Islet precursor cell (in vitro differentiated cells): Measurements from ENCODE around the gene ATR.
"Not testable (repeated sequence)": the region's sequence is repeated elsewhere in the genome, so short reads cannot be mapped to it uniquely, and the experiment has no call there.

ENCODE experiments used
- DNase-seq: peaks from one replicate; pipeline ENCODE4 v3.0.0-alpha.2; 2018

The ATR gene

DNA sequence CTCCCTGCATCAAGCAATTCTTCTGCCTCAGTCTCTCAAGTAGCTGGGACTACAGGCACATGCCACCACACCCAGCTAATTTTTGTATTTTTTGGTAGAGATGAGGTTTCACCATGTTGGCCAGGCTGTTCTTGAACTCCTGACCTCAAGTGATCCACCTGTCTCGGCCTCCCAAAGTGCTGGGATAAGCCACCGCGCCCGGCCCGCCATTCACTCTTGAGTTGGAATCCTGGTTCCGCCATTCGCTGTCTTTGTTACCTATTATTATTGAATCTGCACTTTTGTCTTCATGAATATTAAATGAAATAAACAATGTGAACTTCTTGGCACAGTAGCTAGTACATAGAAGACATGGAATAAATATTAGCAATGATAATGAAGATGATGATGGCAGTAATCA lies 13.7 kb upstream of the ATR start:
- not testable (repeated sequence) for DNase-seq

DNA sequence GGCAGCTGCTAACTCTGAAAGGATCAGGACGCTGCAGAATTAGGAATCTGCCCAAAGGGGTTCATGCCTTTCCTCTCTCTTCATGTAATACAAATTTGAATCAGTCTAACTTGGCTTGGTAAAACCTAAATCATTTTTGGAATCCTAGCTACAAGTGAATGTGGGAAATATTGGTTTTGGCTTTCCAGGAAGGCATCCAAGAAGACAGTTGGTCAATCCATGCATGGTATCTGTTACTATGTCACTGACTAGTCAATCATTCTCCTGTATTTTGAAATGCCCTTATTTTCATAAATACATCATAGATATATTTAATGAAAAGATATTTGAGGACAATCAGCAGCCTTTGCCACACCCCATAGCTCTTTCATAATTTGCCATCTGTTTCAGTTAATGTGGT lies 10.2 kb upstream of the ATR start:
- DNase-seq, result no peak

DNA sequence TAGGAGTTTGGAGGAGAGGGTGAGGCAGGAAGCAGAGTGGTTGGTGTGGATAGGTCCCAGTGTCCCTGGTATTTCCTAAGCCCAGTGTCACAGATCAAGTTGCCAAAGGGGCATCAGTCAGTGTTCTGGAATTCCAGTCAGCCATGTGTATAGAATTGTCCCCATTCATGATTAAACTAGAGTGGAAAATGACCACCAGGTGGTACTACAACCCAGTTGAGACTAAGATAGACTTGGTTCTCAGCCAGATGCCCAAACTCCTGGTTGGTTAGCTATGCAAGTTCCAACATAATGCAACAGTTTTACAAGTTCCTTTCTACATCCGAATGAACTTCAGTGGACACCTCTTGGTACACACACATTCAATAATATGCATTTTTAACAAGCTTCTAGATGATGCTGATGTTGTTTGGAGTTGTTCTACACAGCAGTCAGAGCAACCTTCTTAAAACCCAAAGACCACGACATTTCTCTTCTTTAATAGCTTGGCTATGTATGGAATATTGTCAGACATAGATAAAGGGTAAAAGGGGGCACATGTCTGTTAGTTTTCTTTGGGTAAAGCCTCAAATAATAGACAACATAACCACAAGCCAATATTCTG lies 8.4 kb upstream of the ATR start:
- peak; percentile 83 for DNase-seq

GRCh38 chr3:142581070-142581469 lies 2.5 kb upstream of the ATR start:
- not testable (repeated sequence) for DNase-seq

- no peak for DNase-seq
Measured at GRCh38 chr3:142580061-142580423, 1.5 kb upstream of the ATR start.

GRCh38 chr3:142577696-142578328 lies 721 bp downstream of the ATR start:
- DNase-seq, result no peak

GRCh38 chr3:142576792-142577191 lies 1.7 kb downstream of the ATR start:
- DNase-seq, result no peak

- DNase-seq, result no peak
Measured at GRCh38 chr3:142574665-142575064, 3.9 kb downstream of the ATR start.

- not testable (repeated sequence) for DNase-seq
Measured at GRCh38 chr3:142574223-142574622, 4.3 kb downstream of the ATR start.

DNA sequence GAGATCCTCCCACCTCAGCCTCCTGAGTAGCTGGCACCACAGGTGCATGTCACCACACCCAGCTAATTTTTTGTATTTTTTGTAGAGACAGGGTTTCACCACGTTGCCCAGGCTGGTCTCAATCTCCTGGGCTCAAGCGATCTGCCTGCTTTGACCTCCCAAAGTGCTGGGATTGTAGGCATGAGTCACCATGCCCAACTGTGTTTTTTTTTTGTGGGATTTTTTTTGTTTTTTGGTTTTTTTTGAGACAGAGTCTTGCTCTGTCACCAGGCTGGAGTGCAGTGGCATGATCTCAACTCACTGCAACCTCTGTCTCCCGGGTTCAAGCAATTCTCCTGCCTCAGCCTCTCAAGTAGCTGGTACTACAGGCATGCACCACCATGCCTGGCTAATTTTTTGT lies 9.1 kb downstream of the ATR start:
- not testable (repeated sequence) for DNase-seq

GRCh38 chr3:142568393-142569017 lies 10.0 kb downstream of the ATR start:
- peak; percentile 66 for DNase-seq

DNA sequence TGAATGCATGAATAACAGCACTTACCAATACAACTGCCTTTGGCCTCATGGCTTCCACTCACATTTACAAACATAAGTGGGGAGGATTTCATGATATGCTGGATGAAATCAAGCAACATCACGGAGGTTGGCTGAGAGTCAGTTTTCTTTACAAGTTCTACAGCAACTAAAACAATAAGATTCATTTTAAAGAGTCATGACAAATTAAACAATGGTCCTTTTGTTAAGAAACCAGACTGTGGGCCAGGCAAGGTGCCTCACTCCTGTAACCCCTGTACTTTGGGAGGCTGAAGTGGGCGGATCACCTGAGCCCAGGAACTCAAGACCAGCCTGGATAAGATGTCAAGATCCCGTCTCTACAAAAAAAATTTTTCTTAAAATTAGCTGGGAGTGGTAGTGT lies 12.4 kb downstream of the ATR start:
- DNase-seq, result no peak

DNA sequence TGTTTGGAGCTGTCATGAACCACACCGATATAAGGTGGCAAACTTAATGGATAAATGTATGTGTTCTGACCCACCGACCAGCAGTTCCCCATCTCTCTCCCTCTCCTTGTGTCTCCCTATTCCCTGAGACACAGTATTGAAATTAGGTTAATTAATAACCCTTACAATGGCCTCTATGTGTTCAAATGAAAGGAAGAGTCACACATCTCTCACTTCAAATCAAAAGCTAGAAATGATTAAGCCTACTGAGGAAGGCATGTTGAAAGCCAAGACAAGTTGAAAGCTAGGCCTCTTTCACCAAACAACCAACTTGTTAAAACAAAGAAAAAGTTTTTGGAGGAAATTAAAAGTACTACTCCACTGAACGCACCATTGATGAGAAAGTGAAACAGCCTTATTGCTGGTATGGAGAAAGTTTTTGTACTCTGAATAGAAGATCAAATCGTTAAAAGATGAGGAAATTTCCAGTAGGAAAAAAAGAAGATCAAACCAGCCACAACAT lies 15.0 kb downstream of the ATR start:
- no peak for DNase-seq

GRCh38 chr3:142560118-142560517 lies 18.4 kb downstream of the ATR start:
- no peak for DNase-seq

- DNase-seq, result no peak
Measured at GRCh38 chr3:142553741-142554140, 24.8 kb downstream of the ATR start.

- DNase-seq, result not testable (repeated sequence)
Measured at GRCh38 chr3:142552579-142552978, 26.0 kb downstream of the ATR start.

DNA sequence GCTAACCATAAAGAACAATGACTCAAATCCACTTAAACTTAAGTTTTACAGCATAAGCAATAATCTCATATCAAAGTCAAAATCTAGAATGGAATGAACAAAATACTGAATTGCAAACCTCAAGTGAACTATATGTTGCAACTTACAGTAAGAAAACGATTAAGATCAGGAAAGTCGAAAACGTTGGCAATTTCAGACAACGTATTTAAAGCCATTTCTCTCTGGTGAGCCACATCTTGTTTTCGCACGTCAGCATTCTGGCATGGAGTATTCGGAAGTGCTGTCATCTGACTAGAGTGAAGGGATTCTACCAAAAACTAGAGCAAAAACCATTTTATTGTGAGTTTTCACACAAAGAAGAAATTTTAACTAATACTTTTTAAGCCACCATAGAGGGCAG lies 28.5 kb downstream of the ATR start:
- no peak for DNase-seq

- DNase-seq, result no peak
Measured at GRCh38 chr3:142543307-142543706, 35.2 kb downstream of the ATR start.

- DNase-seq, result no peak
Measured at GRCh38 chr3:142542054-142542453, 36.5 kb downstream of the ATR start.

DNA sequence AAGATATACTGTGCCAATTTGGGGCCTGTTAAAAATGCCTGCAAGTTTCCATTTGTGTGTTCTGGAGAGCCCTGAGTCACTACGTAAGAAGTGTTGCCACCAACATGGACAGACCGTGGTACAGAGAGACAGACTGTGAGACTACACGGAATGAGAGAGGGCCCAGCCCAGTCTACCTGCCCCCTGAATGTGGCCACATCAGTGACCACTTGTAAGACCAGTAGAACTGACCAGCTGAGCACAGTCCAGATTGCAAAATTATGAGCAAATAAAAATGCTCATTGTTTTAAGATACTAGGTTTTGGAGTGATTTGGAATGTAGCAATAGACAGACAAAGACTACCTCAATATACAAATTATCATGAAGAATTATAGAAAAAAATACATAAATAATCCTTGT lies 42.0 kb downstream of the ATR start:
- DNase-seq, result no peak

DNA sequence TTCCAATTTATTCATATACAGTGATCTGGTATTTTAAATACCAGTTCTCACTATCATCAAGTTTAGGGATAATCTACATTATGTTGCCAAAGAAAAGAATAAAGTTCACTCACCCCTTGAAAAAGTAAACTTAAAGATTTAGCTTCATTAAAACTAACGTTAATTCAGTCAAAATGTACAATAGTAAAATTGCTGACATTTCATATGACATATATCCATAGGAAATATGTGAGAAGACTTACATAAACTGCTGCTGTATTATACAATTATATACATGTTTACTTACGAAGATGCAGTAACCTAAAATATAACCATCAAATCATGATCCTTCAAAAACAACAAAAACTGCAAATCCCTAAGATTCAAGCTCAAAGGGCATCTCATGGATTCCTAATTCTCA lies 44.0 kb downstream of the ATR start:
- no peak for DNase-seq

DNA sequence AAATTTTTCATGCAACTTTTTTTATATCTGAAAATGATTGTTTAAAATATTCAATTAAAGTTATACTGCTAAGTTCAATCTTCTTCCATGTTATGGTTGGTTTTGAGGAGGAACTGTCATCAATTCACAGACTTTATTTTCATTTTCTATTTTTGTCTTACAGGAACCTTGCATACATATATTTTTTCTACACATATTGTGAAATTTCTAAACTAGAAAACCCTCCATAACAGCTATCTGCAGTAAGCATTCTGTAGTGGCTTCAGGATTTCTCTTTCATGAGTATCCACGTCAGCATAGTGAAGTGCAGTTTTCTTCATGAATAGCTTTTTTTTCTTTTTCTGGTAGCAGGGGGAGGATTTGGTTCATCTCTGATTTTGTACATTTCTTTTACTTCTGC lies 48.2 kb downstream of the ATR start:
- DNase-seq, result no peak

DNA sequence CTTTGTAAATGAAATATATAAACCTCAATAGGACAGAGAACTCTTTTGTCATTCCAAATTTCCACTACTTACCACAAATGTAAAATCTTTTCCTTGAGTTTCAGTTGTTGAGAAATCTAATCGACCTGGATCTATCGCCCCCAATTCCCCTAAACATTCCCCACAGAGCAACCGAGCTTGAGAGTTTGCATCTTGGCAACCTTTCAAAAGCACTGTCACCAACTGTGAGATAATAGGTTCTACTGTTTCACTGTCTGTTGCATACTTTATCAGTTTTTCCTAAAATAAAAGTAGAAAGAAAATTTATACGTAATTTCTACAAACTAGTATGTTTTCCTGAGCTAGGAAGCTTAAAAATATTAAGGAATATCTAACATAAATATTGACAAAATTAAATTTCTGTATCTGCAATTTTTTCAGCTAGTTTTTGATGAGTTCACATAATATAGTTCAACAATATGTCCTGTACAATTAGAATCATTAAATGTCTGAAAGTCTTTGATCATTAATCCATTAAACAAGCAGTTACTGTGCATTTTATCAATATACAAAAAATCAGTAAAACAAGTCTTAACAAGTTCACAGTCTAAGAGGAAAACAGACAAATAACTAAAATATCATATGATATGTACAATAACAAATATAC lies 54.5 kb downstream of the ATR start:
- DNase-seq, result no peak

DNA sequence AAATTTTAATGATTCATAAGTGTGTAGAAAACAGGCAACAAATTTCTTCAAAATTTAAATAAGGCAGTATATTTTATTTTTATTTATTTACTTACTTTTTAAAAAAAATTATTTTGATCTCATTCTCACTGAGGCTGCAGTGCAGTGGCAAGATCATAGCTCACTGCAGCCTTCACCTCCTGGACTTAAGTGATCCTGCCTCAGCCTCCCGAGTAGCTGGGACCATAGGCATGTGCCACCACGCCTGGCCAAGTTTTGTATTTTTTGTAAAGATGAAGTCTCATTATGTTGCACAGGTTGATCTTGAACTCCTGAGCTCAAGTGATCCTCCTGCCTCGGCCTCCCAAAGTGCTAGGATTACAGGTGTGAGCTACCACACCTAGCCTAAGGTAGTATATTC lies 69.5 kb downstream of the ATR start:
- DNase-seq, result no peak
